ENCODE measurements around the gene SUCLA2.

DNA sequence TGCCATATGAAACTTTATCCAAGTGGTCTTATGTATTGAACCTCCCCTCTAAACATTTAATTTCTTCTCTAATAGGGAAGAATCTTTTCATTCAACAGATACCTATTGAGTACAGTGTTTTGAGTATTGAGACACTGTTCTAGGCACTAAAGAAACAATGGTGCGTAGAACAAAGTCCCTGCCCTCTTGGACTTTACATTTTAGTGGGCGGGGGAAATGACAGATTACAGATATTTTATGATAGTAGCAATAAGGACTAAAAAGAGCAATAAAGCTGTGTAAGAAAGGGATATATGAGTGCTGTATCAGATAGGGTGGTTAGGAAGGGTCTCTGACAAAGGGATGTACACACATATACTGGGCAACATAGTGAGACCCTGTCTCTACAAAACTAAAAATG, 41.8 kb upstream of the SUCLA2 start:
- no peak for TF ChIP-seq TAF1 (IDR thresholded peaks at IDR 0.05; ENCODE audit: borderline replicate concordance, low read depth, low read length)
- TF ChIP-seq POLR2A (IDR thresholded peaks at IDR 0.05; ENCODE audit: low read depth, low read length) = no peak
